Endothelial cell of umbilical vein (primary cell): ENCODE measurements around the gene MRPS35. TPM values are rescaled to one million over a fixed set of nuclear protein-coding genes. Genes with fewer than 3 reads are reported as not detected.

ENCODE experiments used
- BruUV-seq: library from RNA; stranded (reverse); fragments of 400-500 nt; replicated peaks from 2 replicates; lab custom pipeline; 2021; lab: Mats Ljungman, UMichigan
- CTCF ChIA-PET: fragments of 300-600, 350-600 bp; sonication (Branson Sonifier 250); formaldehyde crosslinking; loops from one replicate; lab custom pipeline; 2021; ENCODE audit warnings: antibody characterized with exemption, inconsistent platforms; lab: Charles Lee
- POLR2A ChIA-PET: fragments of 300-600, 350-600 bp; sonication (Branson Sonifier 250); formaldehyde crosslinking; loops from one replicate; lab custom pipeline; 2021; ENCODE audit warnings: antibody characterized with exemption, inconsistent platforms; lab: Charles Lee
- DNase-seq: peaks from one replicate; pipeline ENCODE4 v3.0.0-alpha.2; 2011; ENCODE audit warnings: low read depth, low spot score
- FAIRE-seq: peaks from 2 replicates; lab custom pipeline; 2011; peaks lifted over from hg19 to GRCh38; lab: Jason Lieb, UNC
- H2AFZ ChIP-seq: 2 replicates; pipeline ENCODE4 v1.6.0; 2012; ENCODE audit warnings: low read depth, low read length, control low read depth, inconsistent platforms
- H3K27ac ChIP-seq: 2 replicates; pipeline ENCODE4 v1.5.1; 2011; ENCODE audit warnings: low read depth, mild to moderate bottlenecking, control low read depth, low read length, moderate library complexity; ENCODE audit not compliant: insufficient read depth
- H3K27me3 ChIP-seq, 2 experiments: 2 replicates each; pipeline versions ENCODE4 v1.6.0 to v1.6.1; 2011; ENCODE audit warnings: low read length in 2 of 2, mixed read lengths in 1 of 2; ENCODE audit not compliant: control insufficient read depth in 2 of 2, insufficient read depth in 2 of 2
- H3K36me3 ChIP-seq, 2 experiments: 2 replicates in 1 of 2; 3 replicates in 1 of 2; pipeline ENCODE4 v1.5.1; 2011; ENCODE audit warnings: low read length in 2 of 2, mild to moderate bottlenecking in 1 of 2, moderate library complexity in 1 of 2; ENCODE audit not compliant: control insufficient read depth in 2 of 2, insufficient read depth in 2 of 2; ENCODE audit errors: extremely low read depth in 1 of 2
- H3K4me1 ChIP-seq: 3 replicates; pipeline ENCODE4 v1.5.1; 2011; ENCODE audit warnings: mild to moderate bottlenecking, low read length; ENCODE audit not compliant: control insufficient read depth, insufficient read depth; ENCODE audit errors: extremely low read depth
- H3K4me2 ChIP-seq: 2 replicates; pipeline ENCODE4 v1.6.1; 2011; ENCODE audit warnings: low read length, control low read depth, mixed read lengths; ENCODE audit not compliant: insufficient read depth
- H3K4me3 ChIP-seq, 3 experiments: fragments of 200-600 bp in 1 of 3; sonication (generic), shearing (Covaris generic) in 1 of 3; replicated peaks in 1 of 3; 2 replicates each; pipeline ENCODE4 v1.5.1; 2011 to 2016; ENCODE audit warnings: control low read depth in 3 of 3, low read length in 3 of 3, mild to moderate bottlenecking in 2 of 3, inconsistent platforms in 1 of 3, low read depth in 1 of 3, moderate library complexity in 1 of 3; ENCODE audit not compliant: insufficient read depth in 1 of 3
- H3K79me2 ChIP-seq: 2 replicates; pipeline ENCODE4 v1.6.0; 2012; ENCODE audit warnings: low read length, inconsistent platforms; ENCODE audit not compliant: control insufficient read depth, insufficient read depth
- H3K9ac ChIP-seq: replicated peaks from 2 replicates; pipeline ENCODE3; 2011; ENCODE audit warnings: low read length, control low read depth; ENCODE audit not compliant: insufficient read depth; ENCODE audit errors: extremely low read depth
- H3K9me1 ChIP-seq: replicated peaks from 3 replicates; pipeline ENCODE4 v1.6.0; 2011; ENCODE audit warnings: mild to moderate bottlenecking, low read length; ENCODE audit not compliant: control insufficient read depth, insufficient read depth; ENCODE audit errors: extremely low read depth
- H3K9me3 ChIP-seq: replicated peaks from 2 replicates; pipeline ENCODE4 v1.5.1; 2012; ENCODE audit warnings: low read length, inconsistent platforms; ENCODE audit not compliant: control insufficient read depth, insufficient read depth
- H4K20me1 ChIP-seq: replicated peaks from 2 replicates; pipeline ENCODE3; 2011; ENCODE audit warnings: mild to moderate bottlenecking, low read length; ENCODE audit not compliant: control insufficient read depth, insufficient read depth; ENCODE audit errors: extremely low read depth
- EZH2 ChIP-seq: IDR thresholded peaks from 2 replicates; pipeline ENCODE4 v1.6.1; 2012; ENCODE audit warnings: borderline replicate concordance, low read depth, mild to moderate bottlenecking, moderate library complexity, low read length, inconsistent platforms; ENCODE audit not compliant: severe bottlenecking
- FOS ChIP-seq: IDR thresholded peaks from 2 replicates; pipeline ENCODE4 v1.6.1; 2011; ENCODE audit warnings: mild to moderate bottlenecking, low read length, moderate library complexity, borderline replicate concordance; ENCODE audit not compliant: insufficient read depth
- JUN ChIP-seq: IDR thresholded peaks from 2 replicates; pipeline ENCODE4 v1.6.1; 2011; ENCODE audit warnings: borderline replicate concordance, low read depth; ENCODE audit not compliant: insufficient read length, insufficient read depth
- MYC ChIP-seq: IDR thresholded peaks from one replicate; pipeline ENCODE4 v1.6.1; 2011; ENCODE audit warnings: mild to moderate bottlenecking, low read depth, low read length
- POLR2A ChIP-seq: IDR thresholded peaks from 2 replicates; pipeline ENCODE4 v1.6.1; 2012; ENCODE audit warnings: low read depth, mild to moderate bottlenecking, control low read depth, low read length
- dilution Hi-C: fragments of 300-500 bp; cut with MboI; formaldehyde crosslinking; loops from one replicate; pipeline ENCODE4 v1.15.0; 2019; ENCODE audit warnings: low sequenced_read_pairs; ENCODE audit not compliant: extremely low pct_ligation_motif_present
- intact Hi-C: fragments of 100-400 bp; cut with micrococcal nuclease; formaldehyde crosslinking; loops from one replicate; pipeline ENCODE4 v1.10.0; 2022
- polyA plus RNA-seq, 4 experiments: library from polyadenylated mRNA; depleted of rRNA in 3 of 4; stranded (reverse) in 3 of 4; unstranded in 1 of 4; fragments of >200 nt; gene quantifications; 2 replicates each; pipeline versions ENCODE4 v1.2.1 to v1.2.3, GENCODE V29; 2011 to 2012; ENCODE audit warnings: missing spikeins in 1 of 4
- total RNA-seq: library from RNA; stranded (reverse); gene quantifications from 2 replicates; pipeline ENCODE4 v1.2.3, GENCODE V29; 2021
- TF ChIP-seq, protein P1 (sequence below): IDR thresholded peaks from 2 replicates; pipeline ENCODE4 v1.6.1; 2011; ENCODE audit not compliant: insufficient read depth, insufficient read length
- TF ChIP-seq, protein P2 (sequence below), 2 donors: IDR thresholded peaks; 1 replicate in 1 of 2; 2 replicates in 1 of 2; pipeline ENCODE4 v1.5.1; 2011; ENCODE audit warnings: low read length in 2 of 2, mild to moderate bottlenecking in 2 of 2, moderate library complexity in 2 of 2, control low read depth in 1 of 2, inconsistent platforms in 1 of 2, low read depth in 1 of 2; ENCODE audit not compliant: insufficient read depth in 1 of 2; ENCODE audit errors: extremely low read depth in 1 of 2

Gene MRPS35
- total and polyA plus RNA-seq, 2 donors (not counting 3 experiments of a cell fraction or from before 2014, with no cell fraction given) = 22.7 to 38.6 TPM

DNA sequence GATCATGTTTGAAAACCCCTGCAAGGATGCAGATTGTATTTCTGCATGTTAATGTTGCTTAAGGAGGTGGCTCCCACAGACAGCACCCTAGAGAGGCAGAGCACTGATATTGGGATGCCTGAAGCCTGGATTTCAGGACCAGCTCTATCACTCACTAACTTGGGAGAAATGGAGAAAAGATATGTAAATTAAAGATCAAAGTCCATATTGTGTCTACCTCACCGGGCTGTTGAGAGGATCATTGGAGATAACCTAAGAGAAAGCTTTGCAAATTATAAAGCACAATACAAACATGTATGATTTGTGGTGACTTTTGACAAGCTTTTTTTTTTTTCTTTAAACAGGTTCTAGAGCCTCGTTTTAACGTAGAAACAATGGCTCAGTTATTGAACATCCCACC, 22.0 kb upstream of the MRPS35 start:
- no peak overlapping the region for H3K27ac ChIP-seq
- H3K9ac ChIP-seq = no peak overlapping the region
- no peak overlapping the region for H3K4me2 ChIP-seq
- no peaks in the 10 kb centered on the region for H3K27me3 ChIP-seq
- FAIRE-seq = no peak
- intact Hi-C loops (no loop called here), dilution Hi-C loops (no loop called here)
- H3K79me2 ChIP-seq = no peaks in the 10 kb centered on the region
- CTCF ChIA-PET = interaction anchor here (0.9 kb wide), 1 partner anchor 18 kb away, joined by 3 read pairs; no protein-coding TSS in a partner anchor
- POLR2A ChIA-PET = no interaction called here
- H3K9me3 ChIP-seq = no peaks in the 10 kb centered on the region
- BruUV-seq = no TSS peak
- no peaks in the 10 kb centered on the region for H3K4me1 ChIP-seq
- H3K36me3 ChIP-seq = peaks cover 30 to 37% of the 10 kb centered on the region in 2 experiments
- H3K4me3 ChIP-seq = no peak overlapping the region
- TF ChIP-seq JUN = no peak
- TF ChIP-seq MYC = no peak
- TF ChIP-seq POLR2A = no peak
- TF ChIP-seq, protein P1, sequence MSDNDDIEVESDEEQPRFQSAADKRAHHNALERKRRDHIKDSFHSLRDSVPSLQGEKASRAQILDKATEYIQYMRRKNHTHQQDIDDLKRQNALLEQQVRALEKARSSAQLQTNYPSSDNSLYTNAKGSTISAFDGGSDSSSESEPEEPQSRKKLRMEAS = no peak
- no peak for TF ChIP-seq FOS
- TF ChIP-seq EZH2 = no peak
- TF ChIP-seq, protein P2, sequence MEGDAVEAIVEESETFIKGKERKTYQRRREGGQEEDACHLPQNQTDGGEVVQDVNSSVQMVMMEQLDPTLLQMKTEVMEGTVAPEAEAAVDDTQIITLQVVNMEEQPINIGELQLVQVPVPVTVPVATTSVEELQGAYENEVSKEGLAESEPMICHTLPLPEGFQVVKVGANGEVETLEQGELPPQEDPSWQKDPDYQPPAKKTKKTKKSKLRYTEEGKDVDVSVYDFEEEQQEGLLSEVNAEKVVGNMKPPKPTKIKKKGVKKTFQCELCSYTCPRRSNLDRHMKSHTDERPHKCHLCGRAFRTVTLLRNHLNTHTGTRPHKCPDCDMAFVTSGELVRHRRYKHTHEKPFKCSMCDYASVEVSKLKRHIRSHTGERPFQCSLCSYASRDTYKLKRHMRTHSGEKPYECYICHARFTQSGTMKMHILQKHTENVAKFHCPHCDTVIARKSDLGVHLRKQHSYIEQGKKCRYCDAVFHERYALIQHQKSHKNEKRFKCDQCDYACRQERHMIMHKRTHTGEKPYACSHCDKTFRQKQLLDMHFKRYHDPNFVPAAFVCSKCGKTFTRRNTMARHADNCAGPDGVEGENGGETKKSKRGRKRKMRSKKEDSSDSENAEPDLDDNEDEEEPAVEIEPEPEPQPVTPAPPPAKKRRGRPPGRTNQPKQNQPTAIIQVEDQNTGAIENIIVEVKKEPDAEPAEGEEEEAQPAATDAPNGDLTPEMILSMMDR (IDR thresholded peaks at IDR 0.05; ENCODE audit: extremely low read depth in 1 of 2, insufficient read depth in 1 of 2, low read depth in 1 of 2, low read length in 2 of 2) = no peak
- no peak overlapping the region for H2AFZ ChIP-seq
- H3K9me1 ChIP-seq = no peaks in the 10 kb centered on the region
- DNase-seq = no peak
- no peaks in the 10 kb centered on the region for H4K20me1 ChIP-seq
